Erythroblast (primary cell): ENCODE results near the gene RANBP17.

Source experiments
- GATA1 ChIP-seq: IDR thresholded peaks from 2 replicates; pipeline ENCODE4 v1.6.1; 2011; ENCODE audit warnings: low read depth, mild to moderate bottlenecking, control low read depth, low read length, moderate library complexity
- POLR2A ChIP-seq: IDR thresholded peaks from 2 replicates; pipeline ENCODE4 v1.6.1; 2011; ENCODE audit warnings: mild to moderate bottlenecking, low read length

- TF ChIP-seq POLR2A, result no peak
- no peak for TF ChIP-seq GATA1
Observed at GRCh38 chr5:171120986-171121622, 259.3 kb downstream of the RANBP17 start.
